ENCODE data around the gene EGFR.
"Not testable (repeated sequence)": the region's sequence is repeated elsewhere in the genome, so short reads cannot be mapped to it uniquely, and the experiment has no call there.

Gene EGFR

DNA sequence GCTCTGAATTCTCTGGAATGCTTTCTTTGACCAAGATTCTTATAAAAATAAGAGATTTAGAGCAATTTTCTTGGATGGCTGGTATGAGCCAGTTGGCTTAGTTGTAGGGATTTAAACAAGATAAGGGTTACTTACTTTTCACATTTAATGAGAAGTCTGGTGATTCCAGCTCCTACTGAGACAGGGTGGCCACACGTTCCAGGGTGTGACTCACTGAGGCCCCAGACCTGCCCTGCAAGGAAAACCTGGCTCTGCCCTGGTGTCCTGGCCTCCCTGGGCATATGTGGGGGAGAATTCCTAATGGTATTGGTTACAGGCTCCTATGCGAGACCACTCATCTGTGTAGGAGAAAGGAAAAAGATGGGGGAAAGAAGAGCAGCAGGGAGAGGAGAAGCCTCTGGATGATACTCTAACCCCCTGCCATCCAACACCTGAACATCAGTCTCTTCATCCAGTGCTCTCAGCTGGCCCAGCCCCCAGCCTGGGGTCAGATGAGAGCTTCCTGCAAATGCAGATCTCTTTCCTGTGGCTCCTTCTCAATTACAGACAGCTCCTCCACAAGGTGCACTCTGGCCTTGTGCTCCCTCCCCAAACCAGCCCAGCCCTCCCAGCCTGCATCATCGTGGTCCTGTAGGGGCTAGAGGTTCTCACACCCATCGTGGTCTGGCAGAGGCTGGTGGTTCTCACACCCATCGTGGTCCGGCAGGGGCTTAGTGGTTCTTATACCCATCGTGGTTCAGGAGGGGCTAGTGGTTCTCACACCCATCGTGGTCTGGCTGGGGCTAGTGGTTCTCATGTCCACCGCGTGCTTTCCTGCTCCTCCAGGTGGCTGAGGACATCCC is 139.9 kb downstream of the EGFR start:
- Mint-ChIP-seq H3K27me3 (peaks cover 22 to 83% of the 10 kb centered on the region in 2 donors), H3K4me3 (no peak overlapping the region), H3K27ac (no peak overlapping the region), H3K4me1 (ENCODE audit: low read depth in 2 of 2) (peaks cover 0 to 3% of the 10 kb centered on the region in 2 donors), H3K9me3 (no peaks in the 10 kb centered on the region), H3K36me3 (ENCODE audit: insufficient read depth) (no peaks in the 10 kb centered on the region)
- DNase-seq: no peak
- no peak for ATAC-seq (replicated peaks)

DNA sequence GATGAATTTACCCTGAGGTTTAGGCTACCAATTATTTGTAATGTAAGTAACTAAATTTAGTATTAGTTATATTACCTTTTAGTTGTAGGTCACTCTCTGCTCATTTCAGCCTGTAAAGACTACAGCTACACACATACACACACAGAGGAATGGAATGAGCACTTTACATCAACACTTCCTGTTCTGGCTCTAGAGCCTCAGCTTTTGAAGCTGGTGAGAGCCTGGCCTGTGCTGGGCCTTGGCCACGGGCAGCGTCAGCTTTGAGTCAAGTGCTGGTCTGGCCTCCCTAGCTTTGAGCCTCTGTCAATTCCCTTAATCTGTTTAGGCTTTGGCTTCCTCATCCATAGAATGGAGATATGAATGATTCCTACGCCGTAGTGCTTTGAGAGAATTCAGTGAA is 141.7 kb downstream of the EGFR start:
- H3K27ac Mint-ChIP-seq: no peak overlapping the region
- no peaks in the 10 kb centered on the region for H3K9me3 Mint-ChIP-seq
- ATAC-seq (replicated peaks) (no peak), DNase-seq (no peak)
- H3K36me3 Mint-ChIP-seq (ENCODE audit: insufficient read depth): no peaks in the 10 kb centered on the region
- H3K27me3 Mint-ChIP-seq: peaks cover 22 to 69% of the 10 kb centered on the region in 2 donors
- peaks cover 0 to 3% of the 10 kb centered on the region in 2 donors for H3K4me1 Mint-ChIP-seq (ENCODE audit: low read depth in 2 of 2)
- H3K4me3 Mint-ChIP-seq: no peak overlapping the region

DNA sequence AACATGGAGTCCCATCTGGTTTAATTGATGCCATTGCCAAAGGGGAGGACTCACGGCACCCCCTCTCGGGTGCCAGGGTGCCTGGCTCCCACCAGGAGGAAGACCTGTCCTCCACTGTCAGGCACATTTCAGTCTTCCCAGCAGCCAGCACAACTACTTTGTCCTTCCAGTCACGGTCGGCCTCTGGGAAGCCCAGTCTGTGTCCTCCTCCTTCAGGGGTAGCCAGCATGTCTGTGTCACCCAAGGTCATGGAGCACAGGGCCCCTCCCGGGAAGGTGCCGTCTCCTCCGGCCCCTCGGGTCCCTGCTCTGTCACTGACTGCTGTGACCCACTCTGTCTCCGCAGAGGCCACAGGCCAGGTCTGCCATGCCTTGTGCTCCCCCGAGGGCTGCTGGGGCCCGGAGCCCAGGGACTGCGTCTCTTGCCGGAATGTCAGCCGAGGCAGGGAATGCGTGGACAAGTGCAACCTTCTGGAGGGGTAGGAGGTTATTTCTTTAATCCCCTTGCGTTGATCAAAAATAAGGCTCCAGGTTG is 142.4 kb downstream of the EGFR start:
- no peak for ATAC-seq (replicated peaks)
- peaks cover 21 to 62% of the 10 kb centered on the region in 2 donors for H3K27me3 Mint-ChIP-seq
- H3K4me1 Mint-ChIP-seq (ENCODE audit: low read depth in 2 of 2): peaks cover 0 to 3% of the 10 kb centered on the region in 2 donors
- DNase-seq: no peak
- H3K4me3 Mint-ChIP-seq: no peak overlapping the region
- H3K27ac Mint-ChIP-seq: no peak overlapping the region
- H3K36me3 Mint-ChIP-seq (ENCODE audit: insufficient read depth): no peaks in the 10 kb centered on the region
- peaks cover 0 to 2% of the 10 kb centered on the region in 2 donors for H3K9me3 Mint-ChIP-seq

DNA sequence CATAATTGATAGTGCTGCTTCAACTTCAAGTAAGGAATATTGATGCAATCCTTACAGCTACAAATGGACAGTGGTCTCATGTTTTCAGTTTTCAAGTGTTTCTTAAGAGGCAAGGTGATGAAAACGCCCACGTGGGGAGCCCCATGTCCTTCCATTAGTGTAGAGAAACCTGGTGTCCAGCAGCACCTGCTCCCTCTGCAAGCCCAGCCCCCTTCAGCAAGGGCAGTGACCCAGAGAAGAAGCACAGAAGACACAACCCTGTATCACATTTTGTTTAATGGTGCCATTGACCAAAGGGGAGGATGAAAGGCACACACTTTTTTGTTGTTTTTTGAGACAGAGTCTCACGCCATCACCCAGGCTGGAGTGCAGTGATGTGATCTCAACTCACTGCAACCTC is 143.7 kb downstream of the EGFR start:
- Mint-ChIP-seq H3K27me3 (peaks cover 11 to 50% of the 10 kb centered on the region in 2 donors), H3K27ac (no peak overlapping the region), H3K4me3 (no peak overlapping the region), H3K9me3 (peaks cover 4 to 15% of the 10 kb centered on the region in 2 donors), H3K4me1 (ENCODE audit: low read depth in 2 of 2) (peaks cover 0 to under 1% of the 10 kb centered on the region in 2 donors), H3K36me3 (ENCODE audit: insufficient read depth) (peaks cover 2% of the 10 kb centered on the region)
- ATAC-seq (replicated peaks): no peak
- no peak for DNase-seq

DNA sequence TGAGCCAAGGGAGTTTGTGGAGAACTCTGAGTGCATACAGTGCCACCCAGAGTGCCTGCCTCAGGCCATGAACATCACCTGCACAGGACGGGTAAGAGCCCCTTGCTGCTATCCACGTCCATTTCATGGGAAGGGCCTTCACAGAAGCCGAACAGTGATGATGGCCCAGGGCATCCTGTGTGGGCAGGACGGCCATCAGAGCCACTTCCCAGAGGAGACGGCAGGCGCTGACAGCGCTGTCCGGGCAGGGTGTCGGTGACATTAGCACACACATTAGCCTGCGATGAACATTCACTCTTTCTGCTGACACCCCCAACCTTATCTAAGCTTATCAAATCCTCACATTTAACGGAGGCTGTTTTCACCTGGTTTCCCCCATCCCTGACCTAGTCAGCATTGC is 144.9 kb downstream of the EGFR start:
- DNase-seq: no peak
- Mint-ChIP-seq H3K9me3 (peaks cover 4 to 17% of the 10 kb centered on the region in 2 donors), H3K4me3 (no peak overlapping the region), H3K27ac (no peak overlapping the region), H3K27me3 (peaks cover 11 to 38% of the 10 kb centered on the region in 2 donors), H3K36me3 (ENCODE audit: insufficient read depth) (peaks cover 3% of the 10 kb centered on the region), H3K4me1 (ENCODE audit: low read depth in 2 of 2) (peaks cover 0 to 2% of the 10 kb centered on the region in 2 donors)
- ATAC-seq (replicated peaks): no peak

DNA sequence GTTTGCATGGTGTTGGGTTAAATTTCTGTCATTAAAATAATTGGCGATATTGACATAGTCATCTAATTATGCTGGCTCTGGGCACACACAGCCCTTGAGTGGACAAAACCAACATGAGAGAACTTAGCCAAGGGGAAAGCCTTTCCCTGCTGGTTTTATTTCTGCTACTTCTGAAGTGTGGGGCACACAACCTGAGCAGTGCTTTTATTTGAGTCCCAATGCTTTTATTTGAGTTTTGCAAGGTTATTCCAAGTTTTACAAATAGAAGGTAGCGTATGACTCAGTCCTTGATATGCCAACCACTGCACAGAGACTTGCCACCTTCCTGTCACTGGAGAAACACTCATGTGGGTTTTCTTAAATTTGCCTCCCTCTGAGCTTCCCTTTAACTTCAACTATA is 145.7 kb downstream of the EGFR start:
- DNase-seq (no peak), ATAC-seq (replicated peaks) (no peak)
- Mint-ChIP-seq H3K27me3 (peaks cover 12 to 31% of the 10 kb centered on the region in 2 donors), H3K4me3 (no peak overlapping the region), H3K36me3 (ENCODE audit: insufficient read depth) (peaks cover 3% of the 10 kb centered on the region), H3K4me1 (ENCODE audit: low read depth in 2 of 2) (peaks cover 0 to 2% of the 10 kb centered on the region in 2 donors), H3K9me3 (peaks cover 4 to 17% of the 10 kb centered on the region in 2 donors), H3K27ac (no peak overlapping the region)

DNA sequence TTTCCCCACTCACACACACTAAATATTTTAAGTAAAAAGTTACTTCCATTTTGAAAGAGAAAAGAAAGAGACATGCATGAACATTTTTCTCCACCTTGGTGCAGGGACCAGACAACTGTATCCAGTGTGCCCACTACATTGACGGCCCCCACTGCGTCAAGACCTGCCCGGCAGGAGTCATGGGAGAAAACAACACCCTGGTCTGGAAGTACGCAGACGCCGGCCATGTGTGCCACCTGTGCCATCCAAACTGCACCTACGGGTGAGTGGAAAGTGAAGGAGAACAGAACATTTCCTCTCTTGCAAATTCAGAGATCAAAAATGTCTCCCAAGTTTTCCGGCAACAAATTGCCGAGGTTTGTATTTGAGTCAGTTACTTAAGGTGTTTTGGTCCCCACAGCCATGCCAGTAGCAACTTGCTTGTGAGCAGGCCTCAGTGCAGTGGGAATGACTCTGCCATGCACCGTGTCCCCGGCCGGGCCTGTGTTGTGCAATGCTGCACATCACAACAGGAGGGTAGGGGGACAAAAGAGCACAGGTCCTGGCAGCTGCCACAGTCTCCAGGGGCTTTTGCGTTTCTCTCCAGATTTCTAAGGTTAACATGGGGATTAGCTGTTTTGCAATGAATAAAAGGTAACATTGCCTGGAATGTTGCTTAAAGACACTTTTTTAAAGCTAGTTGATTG is 146.5 kb downstream of the EGFR start:
- Mint-ChIP-seq H3K4me1 (ENCODE audit: low read depth in 2 of 2) (peaks cover 0 to 2% of the 10 kb centered on the region in 2 donors), H3K9me3 (peaks cover 4 to 17% of the 10 kb centered on the region in 2 donors), H3K36me3 (ENCODE audit: insufficient read depth) (peaks cover 3% of the 10 kb centered on the region), H3K4me3 (no peak overlapping the region), H3K27ac (no peak overlapping the region), H3K27me3 (peaks cover 19 to 38% of the 10 kb centered on the region in 2 donors)
- DNase-seq (no peak), ATAC-seq (replicated peaks) (no peak)

DNA sequence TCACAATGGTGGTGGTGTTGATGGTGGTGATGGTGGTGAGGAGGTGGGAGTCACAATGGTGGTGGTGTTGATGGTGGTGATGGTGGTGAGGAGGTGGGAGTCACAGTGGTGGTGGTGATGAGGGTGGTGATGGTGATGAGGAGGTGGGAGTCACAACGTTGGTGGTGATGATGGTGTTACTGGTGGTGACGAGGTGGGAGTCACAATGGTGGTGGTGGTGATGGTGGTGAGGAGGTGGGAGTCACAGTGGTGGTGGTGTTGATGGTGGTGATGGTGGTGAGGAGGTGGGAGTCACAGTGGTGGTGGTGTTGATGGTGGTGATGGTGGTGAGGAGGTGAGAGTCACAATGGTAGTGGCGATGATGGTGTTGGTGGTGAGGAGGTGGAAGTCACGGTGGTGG is 148.5 kb downstream of the EGFR start:
- not testable (repeated sequence) for H3K36me3 Mint-ChIP-seq (ENCODE audit: insufficient read depth); H3K4me1 Mint-ChIP-seq (ENCODE audit: low read depth in 2 of 2); ATAC-seq (replicated peaks); DNase-seq; H3K4me3 Mint-ChIP-seq
- Mint-ChIP-seq H3K9me3 (peaks cover 4 to 17% of the 10 kb centered on the region in 2 donors), H3K27me3 (peaks cover 23 to 41% of the 10 kb centered on the region in 2 donors), H3K27ac (peak overlapping the region in 1 of 2 donors; percentile 49)

DNA sequence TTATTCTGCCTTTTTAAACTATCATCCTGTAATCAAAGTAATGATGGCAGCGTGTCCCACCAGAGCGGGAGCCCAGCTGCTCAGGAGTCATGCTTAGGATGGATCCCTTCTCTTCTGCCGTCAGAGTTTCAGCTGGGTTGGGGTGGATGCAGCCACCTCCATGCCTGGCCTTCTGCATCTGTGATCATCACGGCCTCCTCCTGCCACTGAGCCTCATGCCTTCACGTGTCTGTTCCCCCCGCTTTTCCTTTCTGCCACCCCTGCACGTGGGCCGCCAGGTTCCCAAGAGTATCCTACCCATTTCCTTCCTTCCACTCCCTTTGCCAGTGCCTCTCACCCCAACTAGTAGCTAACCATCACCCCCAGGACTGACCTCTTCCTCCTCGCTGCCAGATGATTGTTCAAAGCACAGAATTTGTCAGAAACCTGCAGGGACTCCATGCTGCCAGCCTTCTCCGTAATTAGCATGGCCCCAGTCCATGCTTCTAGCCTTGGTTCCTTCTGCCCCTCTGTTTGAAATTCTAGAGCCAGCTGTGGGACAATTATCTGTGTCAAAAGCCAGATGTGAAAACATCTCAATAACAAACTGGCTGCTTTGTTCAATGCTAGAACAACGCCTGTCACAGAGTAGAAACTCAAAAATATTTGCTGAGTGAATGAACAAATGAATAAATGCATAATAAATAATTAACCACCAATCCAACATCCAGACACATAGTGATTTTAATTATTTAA is 151.7 kb downstream of the EGFR start:
- ATAC-seq (replicated peaks) (no peak), DNase-seq (no peak)
- peaks cover 4 to 17% of the 10 kb centered on the region in 2 donors for H3K9me3 Mint-ChIP-seq
- H3K4me1 Mint-ChIP-seq (ENCODE audit: low read depth in 2 of 2): peaks cover 0 to 2% of the 10 kb centered on the region in 2 donors
- H3K27ac Mint-ChIP-seq: no peak overlapping the region
- H3K27me3 Mint-ChIP-seq: peaks cover 29 to 44% of the 10 kb centered on the region in 2 donors
- H3K4me3 Mint-ChIP-seq: no peak overlapping the region
- peaks cover 3% of the 10 kb centered on the region for H3K36me3 Mint-ChIP-seq (ENCODE audit: insufficient read depth)

DNA sequence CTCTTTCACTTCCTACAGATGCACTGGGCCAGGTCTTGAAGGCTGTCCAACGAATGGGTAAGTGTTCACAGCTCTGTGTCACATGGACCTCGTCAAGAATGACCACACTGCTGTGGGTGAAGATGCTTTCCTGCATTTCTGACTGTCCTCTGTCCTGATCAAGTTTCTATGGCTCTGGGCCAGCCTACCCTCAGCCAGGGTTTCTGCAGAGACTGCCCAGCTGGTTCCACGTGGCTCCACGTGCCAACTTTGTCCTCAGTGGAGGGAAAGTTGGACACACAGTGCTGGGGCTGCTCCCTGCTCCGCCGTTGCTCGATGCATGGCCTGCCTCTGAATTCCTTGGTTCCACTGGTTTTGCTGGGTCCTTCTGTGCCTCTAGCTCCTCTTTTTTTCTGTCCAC is 152.3 kb downstream of the EGFR start:
- Mint-ChIP-seq H3K4me3 (no peak overlapping the region), H3K27ac (no peak overlapping the region), H3K36me3 (ENCODE audit: insufficient read depth) (peaks cover 3% of the 10 kb centered on the region), H3K9me3 (peaks cover 4 to 16% of the 10 kb centered on the region in 2 donors), H3K27me3 (peaks cover 29 to 44% of the 10 kb centered on the region in 2 donors), H3K4me1 (ENCODE audit: low read depth in 2 of 2) (peaks cover 0 to 2% of the 10 kb centered on the region in 2 donors)
- DNase-seq (no peak), ATAC-seq (replicated peaks) (no peak)

DNA sequence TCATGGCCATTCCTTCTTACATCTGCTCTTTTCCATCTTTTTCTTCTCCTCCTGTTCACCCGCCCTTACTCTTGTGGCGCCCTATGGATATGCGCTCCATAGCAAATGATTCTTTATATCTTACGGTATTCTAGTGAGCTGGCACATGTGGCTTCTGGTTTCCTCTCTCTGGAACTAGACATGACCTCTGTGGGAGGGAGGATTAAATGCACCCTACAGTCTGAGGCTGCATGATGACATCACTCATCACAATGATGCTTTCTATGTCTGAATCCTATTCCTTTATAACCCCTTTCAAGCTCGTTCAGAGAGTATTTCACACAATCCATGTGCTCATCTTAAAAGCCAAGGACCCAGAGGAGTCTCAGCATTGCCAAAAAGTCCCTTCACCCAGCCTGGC is 153.3 kb downstream of the EGFR start:
- no peak for DNase-seq
- H3K27me3 Mint-ChIP-seq: peaks cover 29 to 47% of the 10 kb centered on the region in 2 donors
- ATAC-seq (replicated peaks): no peak

DNA sequence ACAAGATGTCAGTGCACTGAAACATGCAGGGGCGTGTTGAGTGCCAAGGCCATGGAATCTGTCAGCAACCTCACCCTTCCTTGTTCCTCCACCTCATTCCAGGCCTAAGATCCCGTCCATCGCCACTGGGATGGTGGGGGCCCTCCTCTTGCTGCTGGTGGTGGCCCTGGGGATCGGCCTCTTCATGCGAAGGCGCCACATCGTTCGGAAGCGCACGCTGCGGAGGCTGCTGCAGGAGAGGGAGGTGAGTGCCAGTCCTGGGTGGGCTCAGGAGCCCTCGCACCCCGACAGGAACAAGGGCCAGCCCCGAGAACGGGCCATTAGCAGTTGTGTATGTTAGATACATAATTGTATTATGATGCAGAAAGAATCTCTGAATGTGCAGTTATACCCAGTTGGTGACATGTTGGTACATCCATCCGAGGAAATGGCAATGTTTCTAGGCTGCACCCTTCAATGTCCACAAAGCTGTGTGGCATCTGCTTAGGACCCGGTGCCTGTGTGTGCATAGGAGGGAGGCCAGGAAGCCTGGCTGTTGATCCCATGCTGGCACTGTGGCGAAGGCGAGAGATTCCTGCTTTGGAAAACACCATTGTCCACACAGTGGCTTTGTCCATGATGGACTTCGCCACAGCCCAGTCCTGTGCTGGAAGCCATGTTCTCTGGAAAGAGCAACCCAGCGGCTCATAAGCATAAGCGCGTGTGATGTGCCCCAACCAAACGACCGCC is 154.2 kb downstream of the EGFR start:
- no peak overlapping the region for H3K27ac Mint-ChIP-seq
- no peaks in the 10 kb centered on the region for H3K9me3 Mint-ChIP-seq
- no peak overlapping the region for H3K4me3 Mint-ChIP-seq
- no peaks in the 10 kb centered on the region for H3K4me1 Mint-ChIP-seq (ENCODE audit: low read depth in 2 of 2)
- no peak for DNase-seq
- ATAC-seq (replicated peaks): no peak
- peaks cover 29 to 55% of the 10 kb centered on the region in 2 donors for H3K27me3 Mint-ChIP-seq
- H3K36me3 Mint-ChIP-seq (ENCODE audit: insufficient read depth): no peaks in the 10 kb centered on the region

More for the DNA sequence above, 153.3 kb downstream of the EGFR start:
- Mint-ChIP-seq H3K4me1 (ENCODE audit: low read depth in 2 of 2) (peaks cover 0 to 2% of the 10 kb centered on the region in 2 donors), H3K4me3 (no peak overlapping the region), H3K27ac (no peak overlapping the region), H3K9me3 (peaks cover 0 to 6% of the 10 kb centered on the region in 2 donors), H3K36me3 (ENCODE audit: insufficient read depth) (peaks cover 3% of the 10 kb centered on the region)
